Osteocyte (in vitro differentiated cells): ENCODE data around the gene RBM20. TPM values are rescaled to one million over a fixed set of nuclear protein-coding genes. Genes with fewer than 3 reads are reported as not detected.

Experiments
- DNase-seq: peaks from one replicate; pipeline ENCODE4 v3.0.0; 2021; ENCODE audit warnings: mixed read lengths; ENCODE audit not compliant: unreplicated experiment; ENCODE audit errors: extremely low spot score
- H3K27ac Mint-ChIP-seq: one replicate; pipeline ENCODE4 v1.8.0; 2021; ENCODE audit warnings: mild to moderate bottlenecking, mixed read lengths; ENCODE audit not compliant: unreplicated experiment
- H3K27me3 Mint-ChIP-seq: one replicate; pipeline ENCODE4 v1.8.0; 2021; ENCODE audit warnings: mixed read lengths; ENCODE audit not compliant: unreplicated experiment
- H3K36me3 Mint-ChIP-seq: one replicate; pipeline ENCODE4 v1.8.0; 2021; ENCODE audit warnings: mixed read lengths; ENCODE audit not compliant: unreplicated experiment
- H3K4me1 Mint-ChIP-seq: one replicate; pipeline ENCODE4 v1.8.0; 2021; ENCODE audit warnings: mixed read lengths; ENCODE audit not compliant: unreplicated experiment
- H3K4me3 Mint-ChIP-seq: one replicate; pipeline ENCODE4 v1.8.0; 2021; ENCODE audit warnings: mild to moderate bottlenecking, moderate library complexity, mixed read lengths; ENCODE audit not compliant: unreplicated experiment
- H3K9me3 Mint-ChIP-seq: one replicate; pipeline ENCODE4 v1.8.0; 2021; ENCODE audit warnings: mixed read lengths; ENCODE audit not compliant: unreplicated experiment
- CTCF ChIP-seq: fragments of 200-600 bp; sonication (generic); IDR thresholded peaks from 2 replicates; pipeline ENCODE4 v1.5.0; 2021; ENCODE audit warnings: antibody characterized with exemption, mild to moderate bottlenecking, moderate library complexity
- total RNA-seq: library from RNA; stranded (reverse); gene quantifications from 2 replicates; pipeline ENCODE4 v1.2.1, GENCODE V29; 2021

Gene RBM20
- total RNA-seq, 1 donor from 2014 or later, result 1.6 TPM

GRCh38 chr10:110648692-110649346 lies 4.7 kb downstream of the RBM20 start:
- peak; percentile 19 for TF ChIP-seq CTCF
- peaks cover 41% of the 10 kb centered on the region for H3K4me1 Mint-ChIP-seq
- no peaks in the 10 kb centered on the region for H3K9me3 Mint-ChIP-seq
- no peak overlapping the region for H3K27ac Mint-ChIP-seq
- H3K27me3 Mint-ChIP-seq, result peaks cover 10% of the 10 kb centered on the region
- DNase-seq, result no peak
- H3K4me3 Mint-ChIP-seq, result no peak overlapping the region
- H3K36me3 Mint-ChIP-seq, result no peaks in the 10 kb centered on the region

- H3K27ac Mint-ChIP-seq, result no peak overlapping the region
- H3K27me3 Mint-ChIP-seq, result peaks cover 10% of the 10 kb centered on the region
- no peak for DNase-seq
- TF ChIP-seq CTCF, result no peak
- H3K4me1 Mint-ChIP-seq, result peaks cover 40% of the 10 kb centered on the region
- H3K36me3 Mint-ChIP-seq, result no peaks in the 10 kb centered on the region
- no peak overlapping the region for H3K4me3 Mint-ChIP-seq
- H3K9me3 Mint-ChIP-seq, result no peaks in the 10 kb centered on the region
Observed at GRCh38 chr10:110649347-110650264, 5.5 kb downstream of the RBM20 start.

GRCh38 chr10:110650265-110650668 lies 6.1 kb downstream of the RBM20 start:
- no peak overlapping the region for H3K4me3 Mint-ChIP-seq
- peaks cover 7% of the 10 kb centered on the region for H3K27me3 Mint-ChIP-seq
- H3K9me3 Mint-ChIP-seq, result no peaks in the 10 kb centered on the region
- no peaks in the 10 kb centered on the region for H3K36me3 Mint-ChIP-seq
- H3K4me1 Mint-ChIP-seq, result peaks cover 40% of the 10 kb centered on the region
- no peak for TF ChIP-seq CTCF
- H3K27ac Mint-ChIP-seq, result no peak overlapping the region
- DNase-seq, result no peak

- Mint-ChIP-seq H3K4me3 (peak overlapping the region; percentile 24), H3K36me3 (no peaks in the 10 kb centered on the region), H3K27me3 (peaks cover 7% of the 10 kb centered on the region), H3K27ac (peak overlapping the region; percentile 56), H3K4me1 (peaks cover 43% of the 10 kb centered on the region), H3K9me3 (no peaks in the 10 kb centered on the region)
- TF ChIP-seq CTCF, result no peak
- no peak for DNase-seq
Observed at GRCh38 chr10:110651044-110651958, 7.2 kb downstream of the RBM20 start.
